Peyer's patch (tissue), 4 donors: ENCODE measurements around the gene MAML2.

ENCODE experiments used
- CTCF ChIP-seq, 6 experiments: fragments of 450-650 bp in 4 of 6; fragments of 200-600 bp in 2 of 6; sonication (generic) in 1 of 6; IDR thresholded peaks; one replicate each; pipeline ENCODE4 v1.5.1; 2017 to 2019; ENCODE audit warnings: antibody characterized with exemption in 6 of 6, mild to moderate bottlenecking in 3 of 6, moderate library complexity in 1 of 6
- POLR2A ChIP-seq, 2 donors: fragments of 450-650 bp; IDR thresholded peaks; one replicate each; pipeline ENCODE4 v1.5.1; 2017; ENCODE audit warnings: antibody characterized with exemption in 2 of 2, mild to moderate bottlenecking in 2 of 2, moderate library complexity in 2 of 2

GRCh38 chr11:96314326-96315020 is 28.5 kb downstream of the MAML2 start:
- TF ChIP-seq CTCF (IDR thresholded peaks at IDR 0.05) (no peak), POLR2A (IDR thresholded peaks at IDR 0.05) (no peak)
